WTC11 (cell line): ENCODE measurements around the gene ADGRV1. TPM values are rescaled to one million over a fixed set of nuclear protein-coding genes. Genes with fewer than 3 reads are reported as not detected.

ENCODE experiments used
- ATAC-seq: fragments of 200-7000 bp; cut with Tn5 transposase; 2 replicates; pipeline ENCODE4 v1.10.0; 2021; ENCODE audit warnings: mild to moderate bottlenecking, moderate library complexity
- CTCF ChIA-PET: fragments of 300-600 bp; sonication (Branson Sonifier 250); formaldehyde crosslinking; loops from one replicate; lab custom pipeline; 2021; ENCODE audit warnings: antibody characterized with exemption; lab: Charles Lee
- POLR2A ChIA-PET: fragments of 350-600 bp; sonication (Branson Sonifier 250); formaldehyde crosslinking; loops from one replicate; lab custom pipeline; 2021; ENCODE audit warnings: antibody characterized with exemption; lab: Charles Lee
- DNase-seq: peaks from one replicate; pipeline ENCODE4 v3.0.0; 2021; ENCODE audit warnings: low spot score
- H3K27ac Mint-ChIP-seq: 2 replicates; pipeline ENCODE4 v1.8.0; 2021; ENCODE audit warnings: mixed read lengths
- H3K27me3 Mint-ChIP-seq: 2 replicates; pipeline ENCODE4 v1.8.0; 2021; ENCODE audit warnings: low read depth, mild to moderate bottlenecking, moderate library complexity, mixed read lengths
- H3K36me3 Mint-ChIP-seq: 2 replicates; pipeline ENCODE4 v1.8.0; 2021; ENCODE audit warnings: mixed read lengths
- H3K4me1 Mint-ChIP-seq: 2 replicates; pipeline ENCODE4 v1.8.0; 2022; ENCODE audit warnings: mixed read lengths
- H3K4me3 Mint-ChIP-seq: 2 replicates; pipeline ENCODE4 v1.8.0; 2021; ENCODE audit warnings: mild to moderate bottlenecking, moderate library complexity, mixed read lengths
- H3K9me3 Mint-ChIP-seq: 2 replicates; pipeline ENCODE4 v1.8.0; 2021; ENCODE audit warnings: mixed read lengths
- AR ChIP-seq: fragments of 250-450 bp; sonication (Bioruptor Pico); IDR thresholded peaks from 2 replicates; pipeline ENCODE4 v1.9.0; 2021; ENCODE audit warnings: mild to moderate bottlenecking
- ARID4B ChIP-seq: sonication (generic); formaldehyde crosslinking; IDR thresholded peaks from 2 replicates; pipeline ENCODE4 v1.8.0; 2023; ENCODE audit warnings: missing genetic modification reagents, mild to moderate bottlenecking, borderline replicate concordance
- CDX4 ChIP-seq: fragments of 250-450 bp; sonication (Bioruptor Pico); IDR thresholded peaks from 2 replicates; pipeline ENCODE4 v1.9.0; 2021; ENCODE audit warnings: moderate library complexity, mild to moderate bottlenecking, inconsistent platforms, borderline replicate concordance
- E2F1 ChIP-seq: sonication (generic); formaldehyde crosslinking; IDR thresholded peaks from 2 replicates; pipeline ENCODE4 v1.8.0; 2022; ENCODE audit warnings: mild to moderate bottlenecking, missing genetic modification reagents
- FOXJ3 ChIP-seq: sonication (generic); formaldehyde crosslinking; IDR thresholded peaks from 2 replicates; pipeline ENCODE4 v1.9.0; 2021; ENCODE audit warnings: missing genetic modification reagents, mild to moderate bottlenecking, borderline replicate concordance
- JAZF1 ChIP-seq: fragments of 250-450 bp; sonication (Bioruptor Pico); IDR thresholded peaks from 2 replicates; pipeline ENCODE4 v1.9.0; 2021; ENCODE audit warnings: moderate library complexity, mild to moderate bottlenecking, inconsistent platforms
- JUN ChIP-seq: sonication (generic); formaldehyde crosslinking; IDR thresholded peaks from 2 replicates; pipeline ENCODE4 v1.8.0; 2023; ENCODE audit warnings: mild to moderate bottlenecking, missing genetic modification reagents
- KAT7 ChIP-seq: sonication (generic); formaldehyde crosslinking; IDR thresholded peaks from 2 replicates; pipeline ENCODE4 v1.8.1; 2023; ENCODE audit warnings: missing genetic modification reagents, mild to moderate bottlenecking, borderline replicate concordance
- MAX ChIP-seq: sonication (generic); formaldehyde crosslinking; IDR thresholded peaks from 2 replicates; pipeline ENCODE4 v1.8.0; 2022; ENCODE audit warnings: mild to moderate bottlenecking, missing genetic modification reagents
- MLX ChIP-seq: sonication (generic); formaldehyde crosslinking; IDR thresholded peaks from 2 replicates; pipeline ENCODE4 v1.8.1; 2023; ENCODE audit warnings: mild to moderate bottlenecking, missing genetic modification reagents, moderate library complexity
- MXD4 ChIP-seq: fragments of 250-450 bp; sonication (Bioruptor Pico); IDR thresholded peaks from 2 replicates; pipeline ENCODE4 v1.8.0; 2021; ENCODE audit warnings: mild to moderate bottlenecking, moderate library complexity, borderline replicate concordance
- MYBL2 ChIP-seq: sonication (generic); formaldehyde crosslinking; IDR thresholded peaks from 2 replicates; pipeline ENCODE4 v1.8.1; 2023; ENCODE audit warnings: mild to moderate bottlenecking, moderate library complexity, missing genetic modification reagents
- NFATC4 ChIP-seq: fragments of 250-450 bp; sonication (Bioruptor Pico); IDR thresholded peaks from 2 replicates; pipeline ENCODE4 v1.9.0; 2021; ENCODE audit warnings: mild to moderate bottlenecking
- NFYB ChIP-seq: sonication (generic); formaldehyde crosslinking; conservative IDR thresholded peaks from 2 replicates; pipeline ENCODE4 v1.8.0; 2022; ENCODE audit warnings: low read depth, missing genetic modification reagents
- RELA ChIP-seq: sonication (generic); formaldehyde crosslinking; IDR thresholded peaks from 2 replicates; pipeline ENCODE4 v1.8.1; 2022; ENCODE audit warnings: missing genetic modification reagents, mild to moderate bottlenecking, borderline replicate concordance
- RORB ChIP-seq: fragments of 250-450 bp; sonication (Bioruptor Pico); IDR thresholded peaks from 2 replicates; pipeline ENCODE4 v1.9.0; 2021; ENCODE audit warnings: mild to moderate bottlenecking
- USF1 ChIP-seq: sonication (generic); formaldehyde crosslinking; IDR thresholded peaks from 2 replicates; pipeline ENCODE4 v1.8.0; 2022; ENCODE audit warnings: mild to moderate bottlenecking, missing genetic modification reagents
- USF2 ChIP-seq: sonication (generic); formaldehyde crosslinking; IDR thresholded peaks from 2 replicates; pipeline ENCODE4 v1.8.1; 2023; ENCODE audit warnings: mild to moderate bottlenecking, missing genetic modification reagents, moderate library complexity
- ZNF423 ChIP-seq: fragments of 250-450 bp; sonication (Bioruptor Pico); IDR thresholded peaks from 2 replicates; pipeline ENCODE4 v2.1.2; 2022; ENCODE audit warnings: mild to moderate bottlenecking, moderate library complexity
- total RNA-seq: library from RNA; stranded (reverse); gene quantifications from 3 replicates; pipeline ENCODE4 v1.2.3, GENCODE V29; 2021

ADGRV1 gene
- total RNA-seq, 1 experiment from 2014 or later, result 74.5 TPM

GRCh38 chr5:90965110-90965685 lies 406.6 kb downstream of the ADGRV1 start (continued):
- TF ChIP-seq CDX4 (no peak), RORB (CRISPR knock-in tag) (no peak), FOXJ3 (CRISPR knock-in tag) (no peak), ZNF423 (no peak)

GRCh38 chr5:90967443-90967842 lies 408.8 kb downstream of the ADGRV1 start:
- Mint-ChIP-seq H3K36me3 (peaks cover 62% of the 10 kb centered on the region), H3K27me3 (no peaks in the 10 kb centered on the region; the same call in 1 of the 2 replicates), H3K27ac (no peak overlapping the region), H3K4me3 (no peak overlapping the region), H3K4me1 (no peaks in the 10 kb centered on the region), H3K9me3 (peaks cover 49% of the 10 kb centered on the region)
- DNase-seq, result no peak
- CTCF ChIA-PET, result no interaction called here
- ATAC-seq, result no peak
- POLR2A ChIA-PET, result no interaction called here
- TF ChIP-seq FOXJ3 (CRISPR knock-in tag) (no peak), NFATC4 (CRISPR knock-in tag) (no peak), JAZF1 (CRISPR knock-in tag) (no peak), CDX4 (no peak)

- Mint-ChIP-seq H3K4me1 (no peaks in the 10 kb centered on the region), H3K9me3 (peaks cover 53% of the 10 kb centered on the region), H3K4me3 (no peak overlapping the region), H3K27ac (no peak overlapping the region), H3K27me3 (no peaks in the 10 kb centered on the region; the same call in 1 of the 2 replicates), H3K36me3 (peaks cover 66% of the 10 kb centered on the region)
- ChIA-PET POLR2A (no interaction called here), CTCF (no interaction called here)
- ATAC-seq (no peak), DNase-seq (no peak)
- no peak for TF ChIP-seq USF1 (CRISPR knock-in tag)
- TF ChIP-seq MAX (CRISPR knock-in tag), result no peak
- no peak for TF ChIP-seq AR (CRISPR knock-in tag)
- no peak for TF ChIP-seq NFYB (CRISPR knock-in tag)
- no peak for TF ChIP-seq JUN
- no peak for TF ChIP-seq KAT7 (CRISPR knock-in tag)
- TF ChIP-seq RELA (CRISPR knock-in tag), result no peak
- TF ChIP-seq USF2 (CRISPR knock-in tag), result no peak
- TF ChIP-seq E2F1 (CRISPR knock-in tag), result no peak
- no peak for TF ChIP-seq MYBL2
- no peak for TF ChIP-seq FOXJ3 (CRISPR knock-in tag)
- no peak for TF ChIP-seq ARID4B (CRISPR knock-in tag)
- no peak for TF ChIP-seq MXD4 (CRISPR knock-in tag)
- no peak for TF ChIP-seq MLX (CRISPR knock-in tag)
- no peak for TF ChIP-seq CDX4
Observed at GRCh38 chr5:90967851-90968250, 409.3 kb downstream of the ADGRV1 start.
